SIG-M5 treated with dmso at 0.1 percent for 504 hours (cell line): ENCODE results near the gene CSTB.

Experiments used
- DNase-seq: peaks from one replicate; lab custom pipeline; 2025; ENCODE audit not compliant: unreplicated experiment; lab: John Stamatoyannopoulos, UW

The CSTB gene

GRCh38 chr21:43811262-43812105, 35.4 kb upstream of the CSTB start:
- DNase-seq = no peak

GRCh38 chr21:43810505-43811261, 34.6 kb upstream of the CSTB start:
- DNase-seq = peak; percentile 82

GRCh38 chr21:43809853-43810504, 33.9 kb upstream of the CSTB start:
- DNase-seq = no peak

DNA sequence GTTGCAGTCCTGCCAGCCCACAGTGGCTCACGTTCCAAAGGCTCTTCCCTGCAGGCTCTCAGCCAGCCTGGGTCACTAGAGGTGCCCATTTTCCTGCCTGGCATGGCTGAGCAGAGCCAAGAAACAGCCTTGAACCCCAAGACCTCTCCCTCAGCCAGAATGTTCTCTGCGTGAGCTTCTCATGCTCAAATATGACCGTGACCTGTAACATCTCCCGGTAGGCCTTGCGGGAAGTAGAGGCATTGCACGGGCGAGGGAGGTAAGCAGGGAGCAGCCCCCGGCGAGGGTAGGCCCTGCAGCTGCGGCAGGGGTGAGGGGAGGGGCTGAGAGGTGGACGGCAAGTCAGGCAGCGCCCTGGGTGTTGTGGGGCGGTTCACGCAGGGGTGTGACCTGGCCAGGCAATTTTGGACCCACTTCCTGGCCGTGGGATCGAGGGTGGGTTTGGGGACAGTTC, 33.3 kb upstream of the CSTB start:
- DNase-seq = no peak

DNA sequence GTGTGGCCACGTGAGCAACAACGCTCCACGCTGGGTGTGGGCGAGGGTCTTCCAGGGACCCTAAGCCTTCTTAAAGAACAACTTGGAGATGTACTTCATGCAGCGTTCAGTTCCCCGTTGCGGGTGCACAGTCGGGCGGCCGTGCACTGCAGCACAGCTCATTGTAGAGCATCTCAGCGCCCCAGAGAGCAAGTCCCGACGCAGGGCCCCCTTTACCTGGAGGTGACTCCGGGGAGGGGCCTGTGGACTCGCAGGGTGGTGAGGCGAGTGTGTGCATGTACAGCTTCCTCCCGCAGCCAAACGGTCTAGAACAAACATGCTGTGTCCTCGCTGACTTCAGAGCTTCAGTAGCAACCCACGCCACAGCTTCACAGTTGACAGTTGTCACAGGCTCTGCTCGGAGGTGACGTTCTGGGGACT, 32.7 kb upstream of the CSTB start:
- DNase-seq = no peak

- DNase-seq = no peak
These were observed 32.3 kb upstream of the CSTB start for GRCh38 chr21:43808367-43808766.

GRCh38 chr21:43806017-43806710, 30.1 kb upstream of the CSTB start:
- DNase-seq = no peak

DNA sequence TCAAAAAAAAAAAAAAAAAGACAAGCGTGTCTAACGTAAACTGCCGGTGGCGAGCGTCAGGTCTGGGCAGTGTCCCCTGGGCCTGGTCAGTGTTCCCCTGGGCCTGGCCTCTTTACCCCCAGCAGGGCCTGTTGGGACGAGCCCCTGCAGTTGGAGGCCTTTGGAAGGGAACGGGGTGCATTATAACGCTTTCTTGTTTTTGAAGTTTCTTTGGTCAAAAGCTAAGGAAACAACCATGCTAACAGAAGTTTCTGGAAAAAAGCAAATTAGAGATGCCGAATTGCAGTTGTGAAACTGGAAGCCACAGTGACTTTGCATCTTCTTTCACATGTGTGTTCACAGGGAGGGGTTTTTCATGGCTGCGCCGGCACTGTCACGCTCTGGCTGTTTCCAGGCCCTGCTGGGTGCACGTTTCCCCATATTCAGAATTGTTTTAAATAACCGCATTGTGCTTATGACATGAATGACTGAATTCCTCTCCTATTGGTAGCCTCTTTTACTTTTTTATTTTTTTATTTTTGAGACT, 29.2 kb upstream of the CSTB start:
- DNase-seq = peak; percentile 83

DNA sequence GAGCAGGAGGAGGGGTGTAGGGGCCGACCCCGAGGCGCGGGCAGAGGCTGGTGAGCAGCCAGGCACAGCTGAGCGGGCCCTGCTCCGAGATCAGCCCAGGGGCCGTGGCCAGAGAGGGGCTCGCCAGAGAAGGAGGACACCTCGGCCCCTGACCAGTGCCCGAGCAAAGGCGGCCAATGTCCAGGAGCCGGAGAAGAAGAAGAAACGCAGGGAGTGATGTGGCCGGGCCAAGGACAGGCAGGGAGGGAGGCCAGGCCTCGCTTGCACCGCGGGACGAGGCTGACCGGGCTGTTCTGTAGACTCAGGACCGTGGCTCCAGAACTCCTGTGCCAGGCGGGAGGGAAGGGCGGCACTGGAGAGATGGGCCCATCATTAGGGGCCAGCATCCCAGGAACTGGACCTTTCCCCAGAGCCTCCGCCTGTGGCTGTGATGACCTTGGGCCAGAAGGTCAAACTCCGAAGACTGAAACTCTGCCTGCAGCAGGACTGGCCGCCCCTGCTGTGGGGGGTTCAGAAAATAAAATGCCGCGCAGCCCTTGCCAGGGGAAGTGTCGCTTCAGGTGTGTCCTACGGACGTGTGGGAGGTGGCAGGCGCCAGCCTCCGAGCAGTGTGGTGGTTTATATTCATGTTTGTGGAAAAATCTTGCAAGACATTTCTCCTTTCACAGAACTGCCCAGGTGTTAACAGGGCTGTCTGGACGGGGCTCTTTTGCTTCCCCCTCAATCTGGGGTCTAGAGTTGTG, 27.6 kb upstream of the CSTB start:
- DNase-seq = no peak

DNA sequence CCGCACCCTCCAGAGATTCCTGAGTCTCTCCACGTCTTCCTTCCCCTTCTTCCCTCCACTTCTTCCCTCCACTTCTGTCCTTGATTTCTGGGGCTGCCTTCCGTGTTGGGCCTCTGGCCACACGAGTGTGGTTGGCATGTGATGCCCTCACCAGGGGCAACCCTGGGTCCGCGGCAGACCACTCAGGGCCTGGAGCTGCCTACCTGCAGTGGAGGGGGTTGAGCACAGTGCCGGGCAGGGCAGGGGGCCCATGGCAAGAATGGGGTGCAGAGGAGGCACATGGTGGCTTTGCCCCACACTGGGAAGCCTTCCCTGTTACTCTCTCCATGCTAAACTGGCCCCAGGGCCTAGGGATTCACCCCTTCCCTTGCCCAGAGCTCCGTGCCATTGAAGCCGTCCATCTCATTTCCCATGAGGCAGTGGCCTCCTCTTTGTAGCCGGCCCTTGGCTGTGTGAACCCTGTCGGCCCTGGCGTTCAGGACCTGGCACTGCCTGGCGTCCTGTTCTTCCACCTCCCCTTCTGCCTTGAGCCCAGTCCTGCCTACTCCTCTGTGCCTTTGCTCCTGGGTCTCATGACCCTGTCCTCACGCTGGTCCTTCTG, 26.7 kb upstream of the CSTB start:
- DNase-seq = no peak

DNA sequence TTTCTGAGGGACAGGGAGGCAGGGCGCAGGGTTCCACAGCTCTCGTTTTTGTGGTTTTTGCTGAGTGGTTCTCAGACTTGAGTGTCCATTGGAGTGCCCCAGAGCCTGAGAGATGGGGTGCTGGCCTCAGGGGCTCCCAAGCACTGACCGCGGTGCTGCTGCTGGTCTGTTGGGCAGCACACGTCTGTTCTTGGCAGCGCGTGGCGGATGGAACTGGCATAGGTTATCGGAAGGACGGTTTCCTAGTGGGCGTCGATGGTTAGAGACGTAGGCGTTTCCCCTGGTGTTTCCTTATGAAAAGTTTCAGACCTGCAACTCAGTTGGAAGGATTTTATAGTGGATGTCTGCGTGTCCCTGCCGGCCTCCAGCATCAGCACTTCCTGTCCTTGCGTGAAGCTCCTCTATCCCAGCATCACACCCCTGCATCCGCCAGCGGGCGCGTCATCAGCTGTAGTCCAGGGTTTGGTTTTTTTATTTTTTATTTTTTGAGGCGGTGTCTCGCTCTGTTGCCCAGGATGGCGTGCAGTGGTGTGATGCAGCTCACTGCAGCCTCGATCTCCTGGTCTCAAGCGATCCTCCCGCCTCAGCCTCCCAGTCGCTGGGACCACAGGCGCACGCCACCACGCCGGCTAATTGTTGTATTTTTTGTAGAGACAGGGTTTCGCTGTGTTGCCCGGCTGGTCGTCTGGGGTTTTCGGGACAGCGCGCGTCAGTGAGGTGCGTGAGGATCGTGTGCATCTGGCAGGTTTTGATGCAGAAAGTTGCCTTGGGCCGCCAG, 25.1 kb upstream of the CSTB start:
- DNase-seq = no peak

GRCh38 chr21:43800566-43800965, 24.5 kb upstream of the CSTB start:
- no peak for DNase-seq

DNA sequence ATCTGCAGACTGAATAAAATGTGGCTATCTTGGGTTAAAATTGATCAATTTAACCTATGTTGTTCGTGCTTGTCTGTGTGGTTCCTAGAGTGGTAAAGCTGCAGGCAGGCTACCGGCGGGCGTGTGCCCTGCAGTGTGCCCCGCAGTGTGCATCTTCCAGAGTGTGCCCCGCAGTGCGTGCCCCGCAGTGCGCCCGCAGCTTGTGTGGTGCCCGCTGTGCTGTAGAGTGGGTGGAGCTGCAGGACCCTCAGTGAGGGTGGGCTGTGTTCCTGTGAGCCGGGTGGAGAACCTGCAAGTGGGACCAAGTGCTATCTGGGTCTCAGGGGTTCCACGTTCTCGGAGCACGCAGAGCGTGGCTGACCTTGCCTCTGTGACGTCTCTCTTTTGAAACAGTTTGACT, 24.0 kb upstream of the CSTB start:
- DNase-seq = no peak

- DNase-seq = no peak
These were observed 23.3 kb upstream of the CSTB start for GRCh38 chr21:43799301-43799840.

DNA sequence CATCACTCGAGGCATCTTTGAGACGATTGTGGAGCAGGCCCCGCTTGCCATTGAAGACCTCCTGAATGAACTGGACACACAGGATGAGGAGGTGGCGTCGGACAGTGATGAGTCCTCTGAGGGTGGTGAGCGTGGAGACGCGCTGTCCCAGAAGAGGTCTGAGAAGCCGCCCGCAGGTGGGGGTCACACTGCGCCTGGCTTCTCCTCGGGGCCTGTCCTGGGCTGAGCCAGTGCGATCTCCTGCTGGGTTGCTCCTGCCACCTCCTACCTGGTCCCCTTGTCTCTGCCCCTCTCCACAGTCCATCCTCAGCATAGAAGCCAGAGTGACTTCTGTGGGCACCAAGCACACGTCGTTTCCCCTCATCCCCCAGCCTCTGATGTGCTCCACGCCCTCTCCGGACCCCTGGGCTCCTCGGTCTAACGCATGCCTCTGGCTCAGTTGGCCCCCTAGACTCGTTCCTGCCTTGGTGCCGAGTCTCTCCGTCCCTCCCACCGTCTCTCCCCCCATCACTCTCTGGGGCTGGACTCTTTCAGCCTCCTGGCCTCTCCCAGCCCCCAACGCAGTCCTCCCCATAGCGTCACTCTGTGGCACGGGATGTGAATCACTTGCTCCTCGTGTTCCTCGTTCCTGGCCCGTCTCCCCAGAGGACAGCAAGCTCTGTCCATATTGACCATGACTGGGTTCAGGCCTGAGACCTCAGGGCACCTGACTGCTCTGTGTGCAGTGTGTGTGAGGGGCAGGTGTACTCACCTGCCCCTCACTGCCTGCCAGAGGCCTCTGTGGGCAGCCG, 22.0 kb upstream of the CSTB start:
- DNase-seq = no peak

- no peak for DNase-seq
These were observed 21.3 kb upstream of the CSTB start for GRCh38 chr21:43797415-43797814.

- DNase-seq = no peak
These were observed 18.7 kb upstream of the CSTB start for GRCh38 chr21:43794857-43795256.

DNA sequence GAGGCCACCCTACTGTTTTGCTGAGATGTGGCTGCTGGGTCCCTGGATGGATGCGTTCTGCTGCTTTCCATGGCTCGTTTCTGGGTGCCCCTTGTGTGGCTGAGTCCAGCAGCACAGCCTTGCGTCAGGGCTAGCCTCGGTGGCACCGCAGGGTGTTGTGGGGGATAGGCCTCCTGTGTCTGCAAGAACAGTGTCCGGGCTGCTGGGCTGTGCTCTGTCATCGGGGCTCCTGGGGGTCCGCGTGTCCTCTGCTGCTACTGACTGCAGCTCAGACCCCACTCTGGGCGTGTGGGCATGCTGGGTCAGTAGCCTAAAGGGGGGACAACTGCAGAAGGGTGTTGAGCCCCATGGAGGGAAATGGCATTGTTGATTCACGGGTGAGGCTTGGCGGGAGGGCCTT, 18.2 kb upstream of the CSTB start:
- DNase-seq = no peak
